DLD1 (cell line): ENCODE results near the gene UBTD1.

Experiments
- in situ Hi-C: cut with HindIII; loops from 2 replicates; pipeline ENCODE4 v1.10.0; 2017; ENCODE audit warnings: low sequenced_read_pairs

UBTD1 gene

DNA sequence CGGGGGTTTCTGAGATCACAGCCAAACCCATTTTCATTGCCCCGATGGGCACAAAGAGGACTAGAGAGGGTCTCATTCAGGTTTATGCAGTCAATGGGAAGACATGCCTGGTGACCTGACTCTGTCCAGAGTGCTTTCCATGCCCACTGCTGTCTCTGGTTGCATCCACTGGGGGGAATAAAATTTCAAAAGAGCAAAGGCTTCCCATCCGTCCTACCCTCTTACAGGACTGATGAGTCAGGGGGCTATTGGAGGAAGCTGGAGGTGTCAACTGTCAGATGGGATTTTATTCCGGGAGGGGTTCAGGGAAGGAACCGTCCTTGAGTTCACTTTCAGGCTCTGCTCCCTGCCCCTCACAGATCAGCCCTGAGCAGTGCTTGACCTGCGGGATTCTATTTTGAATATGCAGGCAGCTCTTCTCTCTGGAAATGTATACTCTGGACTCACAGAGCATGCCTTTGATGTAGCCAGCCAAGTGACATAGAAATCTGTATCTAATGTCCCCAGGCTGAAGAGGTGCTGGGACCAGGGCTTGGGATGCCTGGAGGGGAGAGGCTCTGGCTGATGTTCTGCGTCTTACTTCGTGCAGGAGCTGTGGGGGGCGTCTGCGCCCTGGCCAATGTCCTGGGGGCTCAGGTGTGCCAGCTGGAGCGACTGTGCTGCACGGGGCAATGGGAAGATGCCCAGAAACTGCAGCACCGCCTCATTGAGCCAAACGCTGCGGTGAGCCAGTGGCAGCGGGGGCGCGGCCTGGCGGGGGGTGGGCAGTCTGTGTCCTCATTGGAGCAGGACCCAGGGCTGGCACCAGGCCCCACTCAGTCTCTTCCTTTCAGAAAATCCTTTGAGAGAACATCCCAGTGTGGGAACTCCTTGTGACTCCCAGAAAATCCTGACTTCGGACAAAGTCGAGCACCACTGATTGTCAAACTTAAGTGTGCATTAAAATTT lies 102.8 kb downstream of the UBTD1 start:
- in situ Hi-C loops, result no loop called here

DNA sequence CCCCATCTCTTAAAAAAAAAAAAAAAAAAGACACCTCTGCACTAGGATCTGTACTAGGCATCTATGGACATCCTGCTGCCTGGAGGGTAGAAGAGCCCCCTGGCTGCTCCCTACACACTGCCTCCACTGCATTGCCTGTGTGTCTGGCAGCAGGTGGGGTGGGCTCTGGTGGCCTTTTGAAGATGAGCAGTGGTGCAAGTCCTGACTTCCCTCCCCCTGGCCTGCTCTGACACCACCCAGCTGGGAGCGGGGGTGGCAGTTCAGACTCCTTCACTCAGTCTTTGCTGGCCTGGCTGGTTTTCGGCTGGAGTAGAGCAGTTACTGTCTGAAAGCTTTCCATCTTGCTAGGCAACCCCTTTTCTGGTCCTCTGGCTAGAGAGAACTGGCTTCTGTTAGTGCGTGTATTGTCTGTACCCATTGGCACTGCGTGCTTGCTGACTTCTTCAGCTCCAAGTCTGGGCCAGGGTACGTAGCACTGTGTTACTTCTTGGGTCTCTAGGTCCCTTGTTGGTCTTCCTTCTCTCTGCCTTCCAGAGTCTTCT lies 108.4 kb downstream of the UBTD1 start:
- in situ Hi-C loops, result no loop called here

DNA sequence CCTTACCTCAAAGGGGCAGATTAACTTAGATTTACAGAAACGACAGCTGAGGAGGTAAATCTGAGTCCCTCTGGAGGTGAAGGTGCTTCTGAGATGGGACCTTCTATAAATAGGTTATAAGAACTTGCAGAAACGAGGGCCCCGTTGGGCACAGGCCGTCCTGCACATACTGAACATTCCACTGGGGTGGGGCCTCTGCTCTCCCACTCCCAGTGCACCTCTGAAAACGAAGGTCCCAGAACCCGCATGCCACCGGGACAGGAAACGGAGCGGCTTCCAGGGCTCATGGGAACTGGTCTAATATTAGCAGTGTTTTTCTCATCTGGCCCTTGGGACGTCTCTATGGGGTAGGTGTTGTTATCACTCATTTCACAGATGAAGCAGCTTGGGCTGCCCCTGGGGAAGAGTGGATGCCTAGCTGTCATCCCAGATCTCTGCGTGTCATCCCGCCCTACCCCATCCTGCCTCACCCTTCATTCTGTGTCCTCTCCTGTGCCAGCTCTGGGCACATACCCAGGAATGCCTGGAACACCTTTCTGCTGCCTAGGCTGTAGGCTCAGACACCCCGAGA lies 110.4 kb downstream of the UBTD1 start:
- in situ Hi-C loops, result no loop called here

DNA sequence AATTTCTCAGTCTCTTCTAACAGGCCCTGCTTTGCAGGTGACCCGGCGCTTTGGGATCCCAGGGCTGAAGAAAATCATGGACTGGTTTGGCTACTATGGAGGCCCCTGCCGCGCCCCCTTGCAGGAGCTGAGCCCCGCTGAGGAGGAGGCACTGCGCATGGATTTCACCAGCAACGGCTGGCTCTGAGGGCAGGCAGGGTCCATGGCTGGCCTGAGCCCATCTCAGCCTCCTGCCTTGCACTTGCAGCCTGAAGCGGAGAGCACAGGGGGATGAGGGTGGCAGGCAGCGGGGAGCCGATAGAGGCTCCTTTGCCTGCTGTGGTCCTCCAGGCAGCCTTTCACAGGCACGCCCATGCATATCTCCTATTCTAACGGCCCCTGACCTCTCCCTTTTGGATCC lies 112.7 kb downstream of the UBTD1 start:
- in situ Hi-C loops, result no loop called here

DNA sequence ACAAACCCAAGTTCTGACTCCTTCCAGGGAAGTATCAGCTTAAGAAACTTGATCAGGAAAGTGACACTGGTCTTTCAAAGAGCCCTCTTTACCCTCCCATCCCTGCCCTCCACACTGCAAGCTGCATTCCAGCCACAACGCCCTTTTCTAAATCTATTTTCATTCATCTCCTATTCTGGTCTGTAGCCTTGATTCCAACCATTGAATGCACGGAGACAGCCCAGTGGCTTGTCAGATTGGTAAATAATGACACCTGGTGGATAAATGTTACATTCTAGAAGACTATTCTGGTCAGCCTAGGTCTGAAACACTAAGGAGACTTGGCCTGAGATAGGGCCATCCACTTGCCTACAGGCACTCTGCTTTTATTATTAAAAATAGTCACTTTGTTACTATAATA lies 113.7 kb downstream of the UBTD1 start:
- in situ Hi-C loops, result no loop called here

DNA sequence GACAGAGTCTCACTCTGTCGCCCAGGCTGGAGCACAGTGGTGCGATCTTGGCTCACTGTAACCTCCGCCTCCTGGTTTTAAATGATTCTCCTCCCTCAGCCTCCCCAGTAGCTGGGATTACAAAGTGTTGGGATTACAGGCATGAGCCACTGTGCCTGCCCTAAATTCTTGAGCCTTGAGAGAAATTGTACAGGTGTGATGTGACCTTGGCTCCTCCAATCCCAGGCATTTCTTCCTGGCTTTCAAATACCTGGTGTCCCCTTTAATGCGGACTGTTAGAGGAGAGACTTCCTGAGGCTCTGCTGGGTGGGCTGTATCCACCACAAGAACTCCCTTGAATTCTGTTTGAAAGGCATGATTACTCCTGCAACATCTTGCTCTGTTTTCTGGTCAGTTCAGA lies 119.6 kb downstream of the UBTD1 start:
- in situ Hi-C loops, result no loop called here

DNA sequence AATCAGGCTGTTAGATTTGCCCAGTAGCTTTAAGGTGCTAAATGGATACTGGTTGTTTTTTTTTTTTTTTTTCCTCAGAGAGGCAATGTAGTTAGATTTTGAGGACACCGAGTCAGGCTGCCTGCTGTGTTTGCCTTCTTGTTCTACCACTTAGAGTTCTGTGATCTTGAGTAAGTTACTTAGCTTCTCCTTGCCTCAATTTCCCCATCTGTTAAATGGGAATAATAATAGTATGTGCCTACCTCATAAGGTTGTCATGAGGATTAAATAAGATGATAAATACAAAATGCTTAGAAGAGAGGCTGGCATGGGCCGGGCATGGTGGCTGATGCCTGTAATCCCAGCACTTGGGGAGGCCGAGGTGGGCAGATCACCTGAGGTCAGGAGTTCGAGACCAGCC lies 120.0 kb downstream of the UBTD1 start:
- in situ Hi-C loops, result no loop called here
